Ascending aorta (tissue), 2 donors: Measurements from ENCODE around the gene TMEM253. TPM values are rescaled to one million over a fixed set of nuclear protein-coding genes. Genes with fewer than 3 reads are reported as not detected.
A peak's percentile ranks its signal among the peaks of the same experiment; 100 is the strongest.

Experiments
- DNase-seq, 2 donors: peaks; one replicate each; pipeline ENCODE4 v3.0.0-alpha.2; 2019; ENCODE audit warnings: low spot score in 2 of 2
- H3K27ac ChIP-seq, 2 donors: fragments of 200-600 bp; sonication (generic); one replicate each; pipeline ENCODE4 v1.5.1; 2016 to 2017; ENCODE audit warnings: mild to moderate bottlenecking in 1 of 2
- H3K27me3 ChIP-seq: fragments of 200-600 bp; sonication (generic); one replicate; pipeline ENCODE4 v1.5.1; 2017
- H3K36me3 ChIP-seq, 2 donors: fragments of 200-600 bp; sonication (generic); one replicate each; pipeline ENCODE4 v1.5.1; 2016
- H3K4me1 ChIP-seq, 2 donors: fragments of 200-600 bp; sonication (generic); one replicate each; pipeline ENCODE4 v1.5.1; 2016 to 2017; ENCODE audit warnings: mild to moderate bottlenecking in 1 of 2
- H3K4me3 ChIP-seq, 2 donors: fragments of 200-600 bp; sonication (generic); one replicate each; pipeline ENCODE4 v1.5.1; 2016 to 2017; ENCODE audit warnings: mild to moderate bottlenecking in 1 of 2
- H3K9me3 ChIP-seq, 2 donors: fragments of 200-600 bp; sonication (generic); one replicate each; pipeline ENCODE4 v1.5.1; 2016
- CTCF ChIP-seq, 3 experiments: fragments of 200-600 bp in 2 of 3; fragments of 450-650 bp in 1 of 3; sonication (generic) in 2 of 3; IDR thresholded peaks; one replicate each; pipeline ENCODE4 v1.5.1; 2016 to 2019; ENCODE audit warnings: antibody characterized with exemption in 3 of 3, mild to moderate bottlenecking in 1 of 3, moderate library complexity in 1 of 3
- intact Hi-C: fragments of 100-400 bp; cut with DNase I; formaldehyde crosslinking; loops from one replicate; pipeline ENCODE4 v1.15.1; 2023
- total RNA-seq: library from RNA; depleted of rRNA; stranded (reverse); fragments of >200 nt; gene quantifications from one replicate; pipeline ENCODE4 v1.1.0, GENCODE V29; 2016

The TMEM253 gene
- total RNA-seq, 1 donor from 2014 or later: not detected

- no peak overlapping the region for H3K27ac ChIP-seq
- no peaks in the 10 kb centered on the region for H3K27me3 ChIP-seq
- DNase-seq: no peak
- TF ChIP-seq CTCF (IDR thresholded peaks at IDR 0.05): no peak
- intact Hi-C loops: no loop called here
- no peaks in the 10 kb centered on the region for H3K4me1 ChIP-seq
- no peaks in the 10 kb centered on the region for H3K9me3 ChIP-seq
- H3K36me3 ChIP-seq: peaks cover 86 to 94% of the 10 kb centered on the region in 2 donors
- no peak overlapping the region for H3K4me3 ChIP-seq
Measured at GRCh38 chr14:21078726-21079125, 22.1 kb upstream of the TMEM253 start.

GRCh38 chr14:21081521-21082142, 19.2 kb upstream of the TMEM253 start:
- DNase-seq: no peak
- peaks cover 77 to 94% of the 10 kb centered on the region in 2 donors for H3K36me3 ChIP-seq
- H3K27ac ChIP-seq: no peak overlapping the region
- intact Hi-C loops: no loop called here
- H3K4me3 ChIP-seq: no peak overlapping the region
- no peak for TF ChIP-seq CTCF (IDR thresholded peaks at IDR 0.05)
- H3K27me3 ChIP-seq: no peaks in the 10 kb centered on the region
- H3K9me3 ChIP-seq: no peaks in the 10 kb centered on the region
- H3K4me1 ChIP-seq: no peaks in the 10 kb centered on the region

GRCh38 chr14:21083565-21084325, 17.1 kb upstream of the TMEM253 start:
- peaks cover 0 to 2% of the 10 kb centered on the region in 2 donors for H3K4me1 ChIP-seq
- no peak overlapping the region for H3K4me3 ChIP-seq
- intact Hi-C loops: no loop called here
- H3K9me3 ChIP-seq: no peaks in the 10 kb centered on the region
- DNase-seq: no peak
- H3K27me3 ChIP-seq: no peaks in the 10 kb centered on the region
- no peak overlapping the region for H3K27ac ChIP-seq
- no peak for TF ChIP-seq CTCF (IDR thresholded peaks at IDR 0.05)
- peaks cover 56 to 82% of the 10 kb centered on the region in 2 donors for H3K36me3 ChIP-seq

GRCh38 chr14:21084396-21084795, 16.5 kb upstream of the TMEM253 start:
- TF ChIP-seq CTCF (IDR thresholded peaks at IDR 0.05): no peak
- Histone ChIP-seq H3K27me3 (no peaks in the 10 kb centered on the region), H3K4me1 (peaks cover 0 to 2% of the 10 kb centered on the region in 2 donors), H3K27ac (no peak overlapping the region), H3K9me3 (no peaks in the 10 kb centered on the region), H3K4me3 (no peak overlapping the region), H3K36me3 (peaks cover 50 to 82% of the 10 kb centered on the region in 2 donors)
- intact Hi-C loops: no loop called here
- no peak for DNase-seq

GRCh38 chr14:21084998-21085853, 15.6 kb upstream of the TMEM253 start:
- Histone ChIP-seq H3K36me3 (peaks cover 53 to 80% of the 10 kb centered on the region in 2 donors), H3K4me3 (no peak overlapping the region), H3K9me3 (no peaks in the 10 kb centered on the region), H3K27me3 (no peaks in the 10 kb centered on the region), H3K27ac (peak overlapping the region in 1 of 2 donors; percentile 18), H3K4me1 (peaks cover 0 to 2% of the 10 kb centered on the region in 2 donors)
- DNase-seq: no peak
- TF ChIP-seq CTCF (IDR thresholded peaks at IDR 0.05): no peak
- intact Hi-C loops: no loop called here
